ENCODE results near the gene EEPD1. TPM values are rescaled to one million over a fixed set of nuclear protein-coding genes. Genes with fewer than 3 reads are reported as not detected.
A peak's percentile ranks its signal among the peaks of the same experiment; 100 is the strongest.
"Not testable (repeated sequence)": the region's sequence is repeated elsewhere in the genome, so short reads cannot be mapped to it uniquely, and the experiment has no call there.

The EEPD1 gene
- total RNA-seq, 1 donor from 2014 or later, result 1.3 TPM

GRCh38 chr7:36316319-36316718 is 163.3 kb downstream of the EEPD1 start:
- DNase-seq (ENCODE audit: low read depth in 2 of 2), result no peak

GRCh38 chr7:36317276-36317675 is 164.2 kb downstream of the EEPD1 start:
- no peak for DNase-seq (ENCODE audit: low read depth in 2 of 2)

GRCh38 chr7:36318116-36318515 is 165.1 kb downstream of the EEPD1 start:
- no peak for DNase-seq (ENCODE audit: low read depth in 2 of 2)

- not testable (repeated sequence) for DNase-seq (ENCODE audit: low read depth in 2 of 2)
Observed at GRCh38 chr7:36321284-36321683, 168.2 kb downstream of the EEPD1 start.

- DNase-seq (ENCODE audit: low read depth in 2 of 2), result no peak
Observed at GRCh38 chr7:36336390-36336789, 183.3 kb downstream of the EEPD1 start.

- no peak for DNase-seq (ENCODE audit: low read depth in 2 of 2)
Observed at GRCh38 chr7:36338256-36338655, 185.2 kb downstream of the EEPD1 start.

- DNase-seq (ENCODE audit: low read depth in 2 of 2), result no peak
Observed at GRCh38 chr7:36343548-36343947, 190.5 kb downstream of the EEPD1 start.

- DNase-seq (ENCODE audit: low read depth in 2 of 2), result no peak
Observed at GRCh38 chr7:36344622-36345021, 191.6 kb downstream of the EEPD1 start.

- DNase-seq (ENCODE audit: low read depth in 2 of 2), result no peak
Observed at GRCh38 chr7:36346260-36346831, 193.3 kb downstream of the EEPD1 start.

- peak; percentile 5 to 25 for DNase-seq (ENCODE audit: low read depth in 2 of 2)
Observed at GRCh38 chr7:36348256-36348655, 195.2 kb downstream of the EEPD1 start.

GRCh38 chr7:36348771-36349170 is 195.7 kb downstream of the EEPD1 start:
- DNase-seq (ENCODE audit: low read depth in 2 of 2), result peak in 1 of 2 donors; percentile 7

GRCh38 chr7:36349626-36350025 is 196.6 kb downstream of the EEPD1 start:
- no peak for DNase-seq (ENCODE audit: low read depth in 2 of 2)

Other genes with a start within 250 kb of the EEPD1 start
- gene ANLN, start 236.6 kb downstream of the EEPD1 start, total RNA-seq, result 14.4 and 36.1 TPM in 2 replicates

Data from dermis microvascular lymphatic vessel endothelial cell (primary cell).